Activated CD8-positive, alpha-beta memory T cell treated with anti-CD3 and anti-CD28 coated beads for 36 hours (primary cell): ENCODE results near the gene ECT2L. TPM values are rescaled to one million over a fixed set of nuclear protein-coding genes. Genes with fewer than 3 reads are reported as not detected.

ENCODE experiments used
- CTCF ChIA-PET: fragments of 350-600 bp; sonication (Branson Sonifier 250); formaldehyde crosslinking; loops from one replicate; lab custom pipeline; 2021; ENCODE audit warnings: antibody characterized with exemption; lab: Charles Lee
- POLR2A ChIA-PET: fragments of 350-600 bp; sonication (Branson Sonifier 250); formaldehyde crosslinking; loops from one replicate; lab custom pipeline; 2021; ENCODE audit warnings: antibody characterized with exemption; lab: Charles Lee
- total RNA-seq, 2 experiments: library from RNA; stranded (reverse); gene quantifications; one replicate each; pipeline ENCODE4 v1.2.3, GENCODE V29; 2021

ECT2L gene
- total RNA-seq, 2 experiments from 2014 or later: not detected

- CTCF ChIA-PET: no interaction called here
- POLR2A ChIA-PET: no interaction called here
These were observed 7.4 kb downstream of the ECT2L start for GRCh38 chr6:138803331-138803730.

- ChIA-PET POLR2A (no interaction called here), CTCF (no interaction called here)
These were observed 8.0 kb downstream of the ECT2L start for GRCh38 chr6:138803861-138804260.

- CTCF ChIA-PET: no interaction called here
These were observed 9.3 kb downstream of the ECT2L start for GRCh38 chr6:138805016-138805765.

GRCh38 chr6:138806889-138807288 is 11.0 kb downstream of the ECT2L start:
- CTCF ChIA-PET: interaction anchor here (0.7 kb wide), 2 partner anchors 7 to 501 kb away, joined by 3 to 4 read pairs; no protein-coding TSS in a partner anchor

More at GRCh38 chr6:138805016-138805765, 9.3 kb downstream of the ECT2L start:
- POLR2A ChIA-PET: no interaction called here

GRCh38 chr6:138809677-138810076 is 13.8 kb downstream of the ECT2L start:
- CTCF ChIA-PET: no interaction called here

More at GRCh38 chr6:138806889-138807288, 11.0 kb downstream of the ECT2L start:
- POLR2A ChIA-PET: interaction anchor here (0.7 kb wide), 1 partner anchor 157 kb away, joined by 3 read pairs; no protein-coding TSS in a partner anchor

GRCh38 chr6:138811866-138812265 is 16.0 kb downstream of the ECT2L start:
- POLR2A ChIA-PET: no interaction called here
- CTCF ChIA-PET: no interaction called here

More at GRCh38 chr6:138809677-138810076, 13.8 kb downstream of the ECT2L start:
- POLR2A ChIA-PET: no interaction called here

GRCh38 chr6:138814179-138814834 is 18.4 kb downstream of the ECT2L start:
- ChIA-PET POLR2A (no interaction called here), CTCF (interaction anchor here (0.6 to 1.2 kb wide), 2 partner anchors 8 to 175 kb away, joined by 3 read pairs; no protein-coding TSS in a partner anchor)

- POLR2A ChIA-PET: no interaction called here
- CTCF ChIA-PET: interaction anchor here (0.6 to 1.7 kb wide), 4 partner anchors 173 to 549 kb away, joined by 3 to 6 read pairs (median 4); no protein-coding TSS in a partner anchor
These were observed 19.3 kb downstream of the ECT2L start for GRCh38 chr6:138815221-138815620.

- CTCF ChIA-PET: interaction anchor here (0.6 to 1.7 kb wide), 5 partner anchors 173 to 549 kb away, joined by 3 to 6 read pairs (median 3); no protein-coding TSS in a partner anchor
- POLR2A ChIA-PET: interaction anchor here (0.8 kb wide), 1 partner anchor 213 kb away, joined by 3 read pairs; no protein-coding TSS in a partner anchor
These were observed 20.1 kb downstream of the ECT2L start for GRCh38 chr6:138815797-138816528.

GRCh38 chr6:138817799-138818198 is 21.9 kb downstream of the ECT2L start:
- ChIA-PET CTCF (no interaction called here), POLR2A (no interaction called here)

- ChIA-PET POLR2A (no interaction called here), CTCF (interaction anchor here (1.1 kb wide), 1 partner anchor 38 kb away, joined by 3 read pairs; no protein-coding TSS in a partner anchor)
These were observed 22.8 kb downstream of the ECT2L start for GRCh38 chr6:138818496-138819194.

GRCh38 chr6:138821519-138821918 is 25.6 kb downstream of the ECT2L start:
- POLR2A ChIA-PET: no interaction called here
- CTCF ChIA-PET: no interaction called here

- CTCF ChIA-PET: no interaction called here
- POLR2A ChIA-PET: interaction anchor here (0.7 kb wide), 1 partner anchor 1190 kb away, joined by 3 read pairs; no protein-coding TSS in a partner anchor
These were observed 28.7 kb downstream of the ECT2L start for GRCh38 chr6:138824482-138825144.

- ChIA-PET CTCF (no interaction called here), POLR2A (no interaction called here)
These were observed 34.4 kb downstream of the ECT2L start for GRCh38 chr6:138830248-138830647.

- ChIA-PET POLR2A (no interaction called here), CTCF (no interaction called here)
These were observed 36.3 kb downstream of the ECT2L start for GRCh38 chr6:138832182-138832581.

GRCh38 chr6:138833816-138834539 is 38.1 kb downstream of the ECT2L start:
- ChIA-PET POLR2A (no interaction called here), CTCF (no interaction called here)

GRCh38 chr6:138837246-138837645 is 41.4 kb downstream of the ECT2L start:
- POLR2A ChIA-PET: no interaction called here
- CTCF ChIA-PET: no interaction called here

- ChIA-PET POLR2A (no interaction called here), CTCF (interaction anchor here (0.7 kb wide), 1 partner anchor 800 kb away, joined by 3 read pairs; no protein-coding TSS in a partner anchor)
These were observed 48.3 kb downstream of the ECT2L start for GRCh38 chr6:138844192-138844591.
